Body of pancreas (tissue), 4 donors: Measurements from ENCODE around the gene ETDC.

Experiments
- POLR2A ChIP-seq, 3 donors: fragments of 450-650 bp; IDR thresholded peaks; one replicate each; pipeline ENCODE4 v1.6.1; 2016; ENCODE audit warnings: antibody characterized with exemption in 3 of 3, mild to moderate bottlenecking in 2 of 3
- TF ChIP-seq, protein P1 (sequence below), 7 experiments: fragments of 450-650 bp in 4 of 7; fragments of 200-600 bp in 3 of 7; sonication (generic) in 3 of 7; IDR thresholded peaks; one replicate each; pipeline ENCODE4 v1.5.1; 2016 to 2019; ENCODE audit warnings: antibody characterized with exemption in 7 of 7

DNA sequence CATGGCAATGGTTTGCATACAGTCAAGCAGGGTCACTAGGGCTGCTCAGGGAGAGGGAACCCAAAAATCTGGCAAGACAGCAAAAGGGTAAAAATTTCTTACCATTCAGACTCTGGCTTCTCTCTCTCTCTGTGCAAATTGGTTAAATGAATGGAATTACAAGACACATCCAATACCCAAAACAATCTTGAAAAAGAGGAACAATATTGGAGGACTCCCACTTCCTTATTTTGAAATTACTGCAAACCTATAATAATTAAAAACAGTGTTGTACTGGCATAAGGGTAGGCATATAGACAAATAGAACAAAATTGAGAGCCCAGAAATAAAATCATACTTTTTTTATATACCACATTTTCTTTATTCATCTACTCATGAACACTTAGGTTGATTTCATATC is 33.3 kb upstream of the ETDC start:
- TF ChIP-seq, protein P1, sequence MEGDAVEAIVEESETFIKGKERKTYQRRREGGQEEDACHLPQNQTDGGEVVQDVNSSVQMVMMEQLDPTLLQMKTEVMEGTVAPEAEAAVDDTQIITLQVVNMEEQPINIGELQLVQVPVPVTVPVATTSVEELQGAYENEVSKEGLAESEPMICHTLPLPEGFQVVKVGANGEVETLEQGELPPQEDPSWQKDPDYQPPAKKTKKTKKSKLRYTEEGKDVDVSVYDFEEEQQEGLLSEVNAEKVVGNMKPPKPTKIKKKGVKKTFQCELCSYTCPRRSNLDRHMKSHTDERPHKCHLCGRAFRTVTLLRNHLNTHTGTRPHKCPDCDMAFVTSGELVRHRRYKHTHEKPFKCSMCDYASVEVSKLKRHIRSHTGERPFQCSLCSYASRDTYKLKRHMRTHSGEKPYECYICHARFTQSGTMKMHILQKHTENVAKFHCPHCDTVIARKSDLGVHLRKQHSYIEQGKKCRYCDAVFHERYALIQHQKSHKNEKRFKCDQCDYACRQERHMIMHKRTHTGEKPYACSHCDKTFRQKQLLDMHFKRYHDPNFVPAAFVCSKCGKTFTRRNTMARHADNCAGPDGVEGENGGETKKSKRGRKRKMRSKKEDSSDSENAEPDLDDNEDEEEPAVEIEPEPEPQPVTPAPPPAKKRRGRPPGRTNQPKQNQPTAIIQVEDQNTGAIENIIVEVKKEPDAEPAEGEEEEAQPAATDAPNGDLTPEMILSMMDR (IDR thresholded peaks at IDR 0.05) = no peak
- TF ChIP-seq POLR2A (IDR thresholded peaks at IDR 0.05) = no peak
